Anterior cingulate cortex (tissue), 58 donors: ENCODE measurements around the gene KCNQ2.

Experiments used
- DNase-seq, 58 donors: peaks; one replicate each; lab custom pipeline; 2025; lab: John Stamatoyannopoulos, UW

The KCNQ2 gene

DNA sequence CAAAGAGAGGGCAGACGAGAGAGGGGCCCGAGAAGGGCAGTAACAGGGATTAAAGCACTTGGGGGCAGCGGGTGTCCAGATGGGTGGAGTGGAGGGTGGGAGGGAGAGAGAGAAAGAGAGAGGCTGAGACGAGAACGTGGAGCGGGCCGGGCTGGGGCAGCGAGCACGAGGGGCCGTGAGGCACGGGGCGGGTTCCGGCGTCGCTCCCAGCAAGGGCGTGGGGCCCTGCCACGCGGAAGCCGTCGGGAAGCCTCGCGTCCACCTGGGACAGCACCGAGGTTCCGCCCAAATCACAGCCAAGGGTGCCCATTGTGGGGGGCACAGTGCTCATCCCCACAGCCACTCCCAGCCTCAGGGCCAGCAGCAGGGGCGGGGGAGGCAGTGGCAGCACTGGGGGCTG is 49.8 kb downstream of the KCNQ2 start:
- DNase-seq: no peak

DNA sequence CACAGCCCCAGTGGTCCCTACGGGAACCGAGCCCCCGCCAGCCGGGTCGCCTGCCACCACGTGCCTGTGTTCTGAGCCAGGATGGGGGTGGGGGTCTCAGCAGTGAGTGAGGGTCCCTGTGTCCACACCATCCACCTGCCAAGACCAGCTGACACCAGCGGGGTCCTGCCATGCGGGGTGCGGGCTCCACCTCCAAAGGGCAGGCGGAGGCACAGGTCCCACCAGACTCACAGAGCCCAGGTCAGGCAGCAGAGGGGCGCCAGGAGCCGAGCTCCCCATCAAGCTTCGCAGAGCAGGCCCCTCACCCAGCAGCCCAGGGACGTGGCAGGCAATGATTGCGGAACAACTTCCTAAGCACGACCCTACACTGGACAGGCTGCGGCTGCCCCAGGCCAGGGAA is 50.5 kb downstream of the KCNQ2 start:
- DNase-seq: no peak

DNA sequence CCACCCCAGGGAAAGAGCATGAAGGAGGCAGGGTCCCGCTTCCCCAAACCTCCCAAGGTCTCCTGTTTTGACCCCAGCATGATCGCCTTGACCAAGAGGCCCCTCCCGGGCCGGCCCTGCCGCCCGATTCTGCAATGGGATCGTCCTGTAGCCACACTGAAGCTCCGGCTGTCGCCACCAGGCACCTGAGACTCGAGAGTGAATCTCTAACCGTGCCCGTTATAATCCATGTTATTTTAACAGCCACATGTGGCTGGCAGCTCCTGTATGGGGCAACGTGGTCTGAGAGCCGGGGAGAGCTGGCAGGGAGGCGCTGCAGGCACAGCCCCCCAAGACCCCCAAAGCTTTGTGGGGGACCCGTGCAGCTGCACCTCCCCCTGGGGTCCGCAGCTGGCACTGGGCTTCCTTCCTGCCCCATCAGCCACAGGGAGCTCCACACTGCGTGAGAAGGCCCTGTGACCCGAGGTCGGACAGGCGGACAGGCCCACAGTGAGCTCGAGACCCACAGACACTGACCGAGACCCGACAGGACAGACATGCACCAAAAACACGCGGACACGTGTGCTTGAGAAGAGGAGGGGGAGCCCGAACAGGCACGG is 51.3 kb downstream of the KCNQ2 start:
- DNase-seq: no peak

GRCh38 chr20:63420359-63421093 is 51.9 kb downstream of the KCNQ2 start:
- DNase-seq: no peak

GRCh38 chr20:63419299-63419698 is 53.2 kb downstream of the KCNQ2 start:
- DNase-seq: no peak

DNA sequence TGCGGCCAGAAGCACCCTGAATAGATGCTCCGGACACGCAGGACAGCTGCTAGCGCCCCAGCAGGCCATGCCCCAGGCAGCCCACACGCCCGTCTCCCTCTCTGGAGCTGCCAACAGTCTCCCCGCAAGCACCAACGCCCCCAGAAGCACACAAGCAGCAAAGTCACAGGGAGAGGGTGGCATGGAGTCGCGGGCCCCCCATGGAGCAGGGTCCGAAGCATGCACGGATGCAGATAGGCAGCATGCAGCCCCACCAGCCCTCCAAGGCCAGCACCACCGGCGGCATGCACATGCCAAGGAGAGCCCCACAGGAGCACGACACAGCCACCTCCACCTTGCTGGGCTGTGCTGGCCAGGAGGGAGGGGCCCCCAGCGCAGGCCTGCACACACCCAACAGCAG is 53.8 kb downstream of the KCNQ2 start:
- no peak for DNase-seq

DNA sequence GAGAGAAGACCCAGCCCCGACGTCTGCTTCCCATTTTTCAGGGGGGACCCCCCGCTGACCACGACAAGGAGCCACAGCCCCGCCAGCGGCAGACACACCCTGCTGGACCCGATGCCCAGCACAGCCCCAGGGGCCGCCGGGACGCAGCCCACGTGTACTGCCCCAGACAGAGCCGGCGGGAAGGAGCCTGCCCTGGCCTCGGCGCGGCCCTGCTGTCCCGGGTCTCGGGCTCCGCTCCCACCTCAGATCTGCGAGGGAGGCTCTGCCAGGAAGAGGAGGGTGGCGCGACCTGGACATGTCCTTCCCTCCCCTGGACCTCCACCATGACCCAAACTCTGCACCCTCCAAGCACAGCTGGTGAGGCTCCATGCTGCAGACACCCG is 54.7 kb downstream of the KCNQ2 start:
- DNase-seq: no peak

GRCh38 chr20:63417097-63417737 is 55.2 kb downstream of the KCNQ2 start:
- no peak for DNase-seq

DNA sequence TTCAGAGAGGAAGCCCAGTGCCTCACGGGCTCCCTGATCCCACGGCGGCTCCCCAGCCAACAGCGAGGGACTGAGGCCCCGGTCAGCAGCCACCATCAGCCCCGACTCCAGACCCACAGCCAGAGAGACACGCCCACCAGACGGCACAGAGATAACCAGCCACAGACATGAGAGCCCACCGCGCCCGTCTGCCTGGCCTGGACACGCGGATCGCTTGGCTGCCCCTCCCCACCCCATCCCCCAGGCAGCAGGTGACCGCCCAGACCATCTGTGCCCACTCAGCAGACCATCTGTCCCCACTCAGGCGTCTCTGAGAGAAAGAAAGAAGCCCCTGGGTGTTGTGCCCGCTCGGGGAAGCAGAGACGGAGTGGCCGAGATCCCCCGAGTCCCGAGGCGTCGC is 55.8 kb downstream of the KCNQ2 start:
- no peak for DNase-seq

DNA sequence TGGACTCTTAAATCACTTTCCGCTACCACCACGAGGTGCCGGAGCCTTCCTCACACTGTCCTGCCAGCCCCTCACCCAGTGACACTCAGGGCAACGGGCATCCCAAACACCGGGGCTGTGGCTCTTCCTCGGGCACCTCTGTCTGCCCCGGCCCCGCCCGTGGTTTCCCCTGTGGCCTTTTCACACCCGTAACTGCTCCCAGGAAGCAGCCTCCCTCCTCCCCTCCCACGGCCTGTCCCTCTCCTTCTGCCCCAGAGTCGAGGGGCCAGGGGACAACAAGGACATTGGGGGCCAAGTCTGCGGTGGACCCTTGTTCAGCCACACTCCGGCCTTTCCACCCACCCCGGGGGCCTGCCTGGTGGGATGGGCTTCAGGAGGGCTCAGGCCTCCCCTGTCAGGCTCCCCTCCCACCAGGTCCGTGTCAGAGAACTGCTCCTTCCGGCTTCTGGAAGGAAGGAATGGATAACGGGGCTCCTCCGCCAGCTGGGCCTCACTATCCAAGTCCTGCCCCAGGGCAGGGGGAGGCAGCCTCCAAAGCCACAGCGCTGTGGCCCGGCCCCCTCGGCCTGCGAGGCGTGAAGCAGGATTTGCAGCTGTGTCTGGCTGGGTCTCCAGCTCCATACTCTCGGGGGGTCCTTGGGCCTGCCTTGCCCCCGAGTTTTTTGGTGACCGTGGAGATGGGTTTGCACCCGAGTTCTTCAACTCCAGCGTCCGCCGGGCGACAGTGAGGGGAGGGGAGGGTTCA is 56.6 kb downstream of the KCNQ2 start:
- DNase-seq: no peak

GRCh38 chr20:63414720-63415430 is 57.6 kb downstream of the KCNQ2 start:
- no peak for DNase-seq

DNA sequence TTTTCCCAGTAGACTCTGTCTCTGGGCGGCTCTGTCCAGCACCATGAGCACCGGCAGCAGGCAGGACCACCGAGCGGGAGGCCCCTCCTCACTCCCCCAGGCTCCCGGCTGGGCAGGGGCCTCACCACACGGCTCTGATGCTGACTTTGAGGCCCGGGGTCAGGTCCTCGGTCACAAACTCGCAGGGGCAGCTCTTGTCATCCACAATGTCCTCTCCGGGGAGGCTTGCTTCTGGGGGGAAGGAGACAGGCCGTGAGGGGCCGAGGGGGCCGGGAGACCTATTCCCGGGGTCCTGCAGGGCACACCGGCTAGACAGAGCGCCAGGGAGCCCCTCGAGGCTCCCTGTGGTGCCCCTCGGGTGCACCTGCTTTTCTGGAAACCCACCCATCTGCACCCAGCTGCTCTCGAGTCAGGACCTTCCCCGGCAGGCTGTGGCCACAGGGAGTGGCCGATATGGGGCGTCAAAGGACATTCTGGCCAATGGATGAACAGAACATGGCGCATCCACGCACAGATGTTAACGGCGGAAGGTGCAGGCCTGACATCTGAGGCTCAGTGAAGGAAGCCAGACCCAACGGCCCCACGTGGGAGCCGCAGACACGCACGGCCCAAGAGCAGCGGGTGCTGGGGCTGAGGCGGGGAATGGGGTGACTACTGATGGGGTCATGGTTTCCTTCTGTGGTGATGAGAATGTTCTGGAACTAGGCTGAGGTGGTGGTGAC is 58.3 kb downstream of the KCNQ2 start:
- DNase-seq: no peak

DNA sequence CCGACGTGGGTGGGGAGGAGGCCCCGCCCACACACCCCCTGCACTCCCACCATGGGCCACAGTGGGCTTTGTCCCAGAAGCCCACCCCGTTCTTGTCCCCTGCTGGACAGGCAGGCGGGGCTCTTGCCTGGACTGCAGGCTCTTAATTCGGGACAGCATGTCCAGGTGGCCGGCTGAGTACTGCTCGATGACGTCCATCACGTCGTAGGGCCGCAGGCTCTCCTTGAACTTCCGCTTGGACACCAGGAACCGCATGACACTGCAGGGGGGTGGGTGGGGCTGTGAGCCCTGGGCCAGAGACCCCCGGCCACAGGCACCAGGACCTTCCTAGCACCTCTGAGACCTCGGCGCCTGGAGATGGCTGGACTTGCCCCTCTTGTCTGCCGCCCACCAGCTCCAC is 59.1 kb downstream of the KCNQ2 start:
- no peak for DNase-seq

- DNase-seq: no peak
Observed at GRCh38 chr20:63412889-63413288, 59.6 kb downstream of the KCNQ2 start.

- no peak for DNase-seq
Observed at GRCh38 chr20:63411898-63412631, 60.4 kb downstream of the KCNQ2 start.

GRCh38 chr20:63411151-63411897 is 61.1 kb downstream of the KCNQ2 start:
- DNase-seq: no peak

DNA sequence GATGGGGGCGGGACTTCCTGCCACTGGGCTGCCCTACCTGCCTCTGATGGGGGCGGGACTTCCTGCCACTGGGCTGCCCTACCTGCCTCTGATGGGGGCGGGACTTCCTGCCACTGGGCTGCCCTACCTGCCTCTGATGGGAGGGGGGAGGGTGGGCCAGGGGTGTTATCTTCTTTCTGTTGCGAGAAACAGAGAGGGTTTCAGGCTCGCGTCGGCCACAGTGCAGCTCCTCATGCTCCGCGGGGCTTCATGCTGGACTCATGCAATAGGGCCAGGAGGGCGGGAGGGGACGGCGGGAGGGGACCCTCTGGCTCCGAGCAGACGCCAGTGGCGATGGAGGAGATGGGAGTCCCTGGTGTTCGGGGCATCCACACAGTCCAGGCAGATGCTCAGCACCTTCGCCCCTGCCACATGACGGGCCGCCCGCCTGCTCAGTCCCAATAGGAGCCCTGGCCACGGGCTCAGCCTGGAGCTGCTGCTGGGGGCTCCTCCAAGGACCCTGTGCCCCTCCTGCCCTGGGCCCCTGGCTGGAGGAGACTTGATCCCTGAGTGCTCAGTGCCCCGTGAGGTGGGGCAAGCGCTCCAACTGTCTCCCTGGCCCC is 62.5 kb downstream of the KCNQ2 start:
- DNase-seq: no peak
